Activated CD4-positive, alpha-beta memory T cell treated with anti-CD3 and anti-CD28 coated beads for 36 hours (primary cell): Measurements from ENCODE around the gene PARS2. TPM values are rescaled to one million over a fixed set of nuclear protein-coding genes. Genes with fewer than 3 reads are reported as not detected.

Experiments used
- CTCF ChIA-PET: fragments of 350-600 bp; sonication (Branson Sonifier 250); formaldehyde crosslinking; loops from one replicate; lab custom pipeline; 2021; ENCODE audit warnings: antibody characterized with exemption, inconsistent platforms; lab: Charles Lee
- POLR2A ChIA-PET: fragments of 350-600 bp; sonication (Branson Sonifier 250); formaldehyde crosslinking; loops from one replicate; lab custom pipeline; 2021; ENCODE audit warnings: antibody characterized with exemption; lab: Charles Lee
- DNase-seq: peaks from one replicate; pipeline ENCODE4 v3.0.0-alpha.2; 2020
- H3K27ac Mint-ChIP-seq: one replicate; pipeline ENCODE4 v1.8.0; 2021; ENCODE audit warnings: mixed read lengths
- H3K27me3 Mint-ChIP-seq: one replicate; pipeline ENCODE4 v1.8.0; 2021; ENCODE audit warnings: mixed read lengths
- H3K36me3 Mint-ChIP-seq: one replicate; pipeline ENCODE4 v1.8.0; 2021; ENCODE audit warnings: mixed read lengths
- H3K4me1 Mint-ChIP-seq: one replicate; pipeline ENCODE4 v1.8.0; 2021; ENCODE audit warnings: low read depth, mixed read lengths
- H3K4me3 Mint-ChIP-seq: one replicate; pipeline ENCODE4 v1.8.0; 2021; ENCODE audit warnings: mild to moderate bottlenecking, mixed read lengths
- H3K9me3 Mint-ChIP-seq: one replicate; pipeline ENCODE4 v1.8.0; 2021; ENCODE audit warnings: mixed read lengths
- intact Hi-C: fragments of 100-400 bp; cut with micrococcal nuclease; formaldehyde crosslinking; loops from one replicate; pipeline ENCODE4 v1.15.1; 2023
- total RNA-seq, 2 experiments: library from RNA; stranded (reverse); gene quantifications; one replicate each; pipeline ENCODE4 v1.2.3, GENCODE V29; 2021

Gene PARS2
- total RNA-seq, 2 experiments from 2014 or later: 5.6 to 5.7 TPM

GRCh38 chr1:54766726-54767125, 2.4 kb upstream of the PARS2 start:
- ChIA-PET CTCF (interaction anchor here (1.6 to 6.2 kb wide), 2 partner anchors 25 to 33 kb away, joined by 5 to 38 read pairs; partner anchors contain the start of gene TTC22), POLR2A (interaction anchor here (1.1 kb wide), 1 partner anchor 51 kb away, joined by 3 read pairs; the partner anchor contains the start of gene TTC4)
- H3K4me1 Mint-ChIP-seq: peaks cover 12% of the 10 kb centered on the region
- no peak for DNase-seq
- intact Hi-C loops: no loop called here
- H3K4me3 Mint-ChIP-seq: no peak overlapping the region
- H3K36me3 Mint-ChIP-seq: no peaks in the 10 kb centered on the region
- no peaks in the 10 kb centered on the region for H3K27me3 Mint-ChIP-seq
- H3K9me3 Mint-ChIP-seq: no peaks in the 10 kb centered on the region
- H3K27ac Mint-ChIP-seq: no peak overlapping the region

GRCh38 chr1:54764922-54765561, 719 bp upstream of the PARS2 start:
- CTCF ChIA-PET: interaction anchor here (1.0 to 6.2 kb wide), 3 partner anchors 35 to 45 kb away, joined by 3 to 38 read pairs (median 3); partner anchors contain the start of gene TTC22
- no peaks in the 10 kb centered on the region for H3K9me3 Mint-ChIP-seq

GRCh38 chr1:54763816-54764132, 549 bp downstream of the PARS2 start:
- POLR2A ChIA-PET: interaction anchor here (1.8 kb wide), 1 partner anchor 47 kb away, joined by 7 read pairs; no protein-coding TSS in a partner anchor

More at GRCh38 chr1:54764922-54765561, 719 bp upstream of the PARS2 start:
- H3K4me3 Mint-ChIP-seq: peak overlapping the region; percentile 93
- POLR2A ChIA-PET: interaction anchor here (1.3 to 1.8 kb wide), 2 partner anchors 34 to 49 kb away, joined by 3 to 7 read pairs; no protein-coding TSS in a partner anchor
- no peak for DNase-seq
- H3K36me3 Mint-ChIP-seq: no peaks in the 10 kb centered on the region
- intact Hi-C loops: loop anchor here (1.0 kb wide), 3 partner anchors 36 to 712 kb away; partner anchors contain the start of genes TCEANC2, TMEM59 and TTC22
- peak overlapping the region; percentile 65 for H3K27ac Mint-ChIP-seq
- peaks cover 12% of the 10 kb centered on the region for H3K4me1 Mint-ChIP-seq
- H3K27me3 Mint-ChIP-seq: no peaks in the 10 kb centered on the region

GRCh38 chr1:54758678-54759348, 5.5 kb downstream of the PARS2 start:
- Mint-ChIP-seq H3K4me3 (no peak overlapping the region), H3K36me3 (peaks cover 6% of the 10 kb centered on the region), H3K27ac (no peak overlapping the region), H3K9me3 (no peaks in the 10 kb centered on the region), H3K4me1 (peaks cover 7% of the 10 kb centered on the region), H3K27me3 (no peaks in the 10 kb centered on the region)
- ChIA-PET CTCF (interaction anchor here (0.7 to 1.0 kb wide), 2 partner anchors 33 to 44 kb away, joined by 3 to 4 read pairs; partner anchors contain the start of gene TTC4), POLR2A (no interaction called here)
- intact Hi-C loops: no loop called here
- DNase-seq: no peak

More at GRCh38 chr1:54763816-54764132, 549 bp downstream of the PARS2 start:
- Mint-ChIP-seq H3K4me1 (peaks cover 12% of the 10 kb centered on the region), H3K27ac (peak overlapping the region; percentile 78), H3K36me3 (no peaks in the 10 kb centered on the region), H3K4me3 (peak overlapping the region; percentile 93), H3K27me3 (no peaks in the 10 kb centered on the region), H3K9me3 (no peaks in the 10 kb centered on the region)
- CTCF ChIA-PET: interaction anchor here (1.0 to 6.2 kb wide), 3 partner anchors 36 to 48 kb away, joined by 3 to 38 read pairs (median 3); partner anchors contain the start of gene TTC22
- peak; percentile 18 for DNase-seq
- intact Hi-C loops: loop anchor here (1.0 kb wide), 3 partner anchors 38 to 710 kb away; partner anchors contain the start of genes TCEANC2, TMEM59 and TTC22

GRCh38 chr1:54757833-54758232, 6.5 kb downstream of the PARS2 start:
- H3K36me3 Mint-ChIP-seq: peaks cover 6% of the 10 kb centered on the region
- H3K27me3 Mint-ChIP-seq: no peaks in the 10 kb centered on the region
- no peaks in the 10 kb centered on the region for H3K9me3 Mint-ChIP-seq
- H3K4me3 Mint-ChIP-seq: no peak overlapping the region
- CTCF ChIA-PET: no interaction called here
- peaks cover under 1% of the 10 kb centered on the region for H3K4me1 Mint-ChIP-seq
- no peak for DNase-seq
- intact Hi-C loops: no loop called here
- POLR2A ChIA-PET: no interaction called here
- no peak overlapping the region for H3K27ac Mint-ChIP-seq

GRCh38 chr1:54754486-54755285, 9.6 kb downstream of the PARS2 start:
- CTCF ChIA-PET: no interaction called here
- H3K9me3 Mint-ChIP-seq: no peaks in the 10 kb centered on the region
- H3K4me3 Mint-ChIP-seq: no peak overlapping the region
- H3K36me3 Mint-ChIP-seq: peaks cover 6% of the 10 kb centered on the region
- DNase-seq: no peak
- intact Hi-C loops: no loop called here
- no peaks in the 10 kb centered on the region for H3K27me3 Mint-ChIP-seq
- POLR2A ChIA-PET: interaction anchor here (0.6 kb wide), 1 partner anchor 7 kb away, joined by 3 read pairs; no protein-coding TSS in a partner anchor
- H3K4me1 Mint-ChIP-seq: no peaks in the 10 kb centered on the region
- H3K27ac Mint-ChIP-seq: no peak overlapping the region

- ChIA-PET POLR2A (no interaction called here), CTCF (no interaction called here)
- peaks cover 6% of the 10 kb centered on the region for H3K36me3 Mint-ChIP-seq
- H3K9me3 Mint-ChIP-seq: no peaks in the 10 kb centered on the region
- DNase-seq: no peak
- H3K4me3 Mint-ChIP-seq: no peak overlapping the region
- no peaks in the 10 kb centered on the region for H3K27me3 Mint-ChIP-seq
- H3K4me1 Mint-ChIP-seq: no peaks in the 10 kb centered on the region
- intact Hi-C loops: no loop called here
- no peak overlapping the region for H3K27ac Mint-ChIP-seq
Measured at GRCh38 chr1:54754045-54754444, 10.3 kb downstream of the PARS2 start.

- no peak overlapping the region for H3K4me3 Mint-ChIP-seq
- no peaks in the 10 kb centered on the region for H3K9me3 Mint-ChIP-seq
- DNase-seq: no peak
- ChIA-PET POLR2A (no interaction called here), CTCF (interaction anchor here (1.2 kb wide), 1 partner anchor 38 kb away, joined by 3 read pairs; no protein-coding TSS in a partner anchor)
- no peaks in the 10 kb centered on the region for H3K4me1 Mint-ChIP-seq
- H3K27ac Mint-ChIP-seq: no peak overlapping the region
- intact Hi-C loops: no loop called here
- peaks cover 4% of the 10 kb centered on the region for H3K36me3 Mint-ChIP-seq
- H3K27me3 Mint-ChIP-seq: no peaks in the 10 kb centered on the region
Measured at GRCh38 chr1:54751426-54751825, 12.9 kb downstream of the PARS2 start.

- H3K36me3 Mint-ChIP-seq: no peaks in the 10 kb centered on the region
- ChIA-PET POLR2A (no interaction called here), CTCF (interaction anchor here (1.2 kb wide), 1 partner anchor 39 kb away, joined by 3 read pairs; no protein-coding TSS in a partner anchor)
- no peak for DNase-seq
- intact Hi-C loops: no loop called here
- no peak overlapping the region for H3K4me3 Mint-ChIP-seq
- no peaks in the 10 kb centered on the region for H3K27me3 Mint-ChIP-seq
- no peaks in the 10 kb centered on the region for H3K4me1 Mint-ChIP-seq
- H3K27ac Mint-ChIP-seq: no peak overlapping the region
- H3K9me3 Mint-ChIP-seq: no peaks in the 10 kb centered on the region
Measured at GRCh38 chr1:54750596-54750995, 13.7 kb downstream of the PARS2 start.

- Mint-ChIP-seq H3K27me3 (no peaks in the 10 kb centered on the region), H3K27ac (no peak overlapping the region), H3K36me3 (no peaks in the 10 kb centered on the region), H3K4me3 (no peak overlapping the region), H3K9me3 (no peaks in the 10 kb centered on the region), H3K4me1 (no peaks in the 10 kb centered on the region)
- ChIA-PET CTCF (no interaction called here), POLR2A (no interaction called here)
- intact Hi-C loops: no loop called here
- DNase-seq: no peak
Measured at GRCh38 chr1:54748094-54748835, 16.1 kb downstream of the PARS2 start.

- no peak overlapping the region for H3K4me3 Mint-ChIP-seq
- H3K9me3 Mint-ChIP-seq: no peaks in the 10 kb centered on the region
- peaks cover 15% of the 10 kb centered on the region for H3K36me3 Mint-ChIP-seq
- ChIA-PET POLR2A (no interaction called here), CTCF (no interaction called here)
- no peak for DNase-seq
- no peaks in the 10 kb centered on the region for H3K4me1 Mint-ChIP-seq
- no peak overlapping the region for H3K27ac Mint-ChIP-seq
- no peaks in the 10 kb centered on the region for H3K27me3 Mint-ChIP-seq
- intact Hi-C loops: no loop called here
Measured at GRCh38 chr1:54745864-54746263, 18.5 kb downstream of the PARS2 start.
